ENCODE results near the gene ECT2L.

The ECT2L gene

GRCh38 chr6:138857775-138858174 is 61.9 kb downstream of the ECT2L start:
- DNase-seq (ENCODE audit: low spot score): no peak

- DNase-seq (ENCODE audit: low spot score): no peak
These were observed 66.6 kb downstream of the ECT2L start for GRCh38 chr6:138862456-138862855.

- no peak for DNase-seq (ENCODE audit: low spot score)
These were observed 67.4 kb downstream of the ECT2L start for GRCh38 chr6:138863321-138863720.

GRCh38 chr6:138864343-138864890 is 68.5 kb downstream of the ECT2L start:
- no peak for DNase-seq (ENCODE audit: low spot score)

GRCh38 chr6:138865480-138866109 is 69.7 kb downstream of the ECT2L start:
- DNase-seq (ENCODE audit: low spot score): no peak

GRCh38 chr6:138868181-138868580 is 72.3 kb downstream of the ECT2L start:
- no peak for DNase-seq (ENCODE audit: low spot score)

GRCh38 chr6:138869398-138869797 is 73.5 kb downstream of the ECT2L start:
- no peak for DNase-seq (ENCODE audit: low spot score)

- no peak for DNase-seq (ENCODE audit: low spot score)
These were observed 77.3 kb downstream of the ECT2L start for GRCh38 chr6:138873191-138873590.

GRCh38 chr6:138882369-138883017 is 86.6 kb downstream of the ECT2L start:
- no peak for DNase-seq (ENCODE audit: low spot score)

- no peak for DNase-seq (ENCODE audit: low spot score)
These were observed 89.4 kb downstream of the ECT2L start for GRCh38 chr6:138885156-138885819.

GRCh38 chr6:138891255-138891986 is 95.5 kb downstream of the ECT2L start:
- DNase-seq (ENCODE audit: low spot score): no peak

- no peak for DNase-seq (ENCODE audit: low spot score)
These were observed 100.3 kb downstream of the ECT2L start for GRCh38 chr6:138896104-138896756.

- DNase-seq (ENCODE audit: low spot score): no peak
These were observed 101.1 kb downstream of the ECT2L start for GRCh38 chr6:138897031-138897430.

GRCh38 chr6:138907167-138907566 is 111.3 kb downstream of the ECT2L start:
- no peak for DNase-seq (ENCODE audit: low spot score)

- DNase-seq (ENCODE audit: low spot score): no peak
These were observed 113.6 kb downstream of the ECT2L start for GRCh38 chr6:138909511-138909910.

GRCh38 chr6:138909975-138910374 is 114.1 kb downstream of the ECT2L start:
- DNase-seq (ENCODE audit: low spot score): no peak

- DNase-seq (ENCODE audit: low spot score): no peak
These were observed 116.4 kb downstream of the ECT2L start for GRCh38 chr6:138912308-138912707.

GRCh38 chr6:138914701-138915100 is 118.8 kb downstream of the ECT2L start:
- DNase-seq (ENCODE audit: low spot score): no peak

- DNase-seq (ENCODE audit: low spot score): no peak
These were observed 125.0 kb downstream of the ECT2L start for GRCh38 chr6:138920906-138921305.

GRCh38 chr6:138923561-138923960 is 127.7 kb downstream of the ECT2L start:
- no peak for DNase-seq (ENCODE audit: low spot score)

GRCh38 chr6:138925806-138926205 is 129.9 kb downstream of the ECT2L start:
- DNase-seq (ENCODE audit: low spot score): no peak

GRCh38 chr6:138926579-138926978 is 130.7 kb downstream of the ECT2L start:
- no peak for DNase-seq (ENCODE audit: low spot score)

Data from cerebellar cortex (tissue), 1 donor.